HG03565 (cell line): ENCODE results near the gene CNPY4.
"Not testable (repeated sequence)": the region's sequence is repeated elsewhere in the genome, so short reads cannot be mapped to it uniquely, and the experiment has no call there.

Experiments
- ATAC-seq: cut with Tn5 transposase; IDR thresholded peaks from one replicate; pipeline ENCODE4 v1.9.1; 2021; ENCODE audit warnings: mild to moderate bottlenecking, moderate library complexity; ENCODE audit not compliant: unreplicated experiment

CNPY4 gene

DNA sequence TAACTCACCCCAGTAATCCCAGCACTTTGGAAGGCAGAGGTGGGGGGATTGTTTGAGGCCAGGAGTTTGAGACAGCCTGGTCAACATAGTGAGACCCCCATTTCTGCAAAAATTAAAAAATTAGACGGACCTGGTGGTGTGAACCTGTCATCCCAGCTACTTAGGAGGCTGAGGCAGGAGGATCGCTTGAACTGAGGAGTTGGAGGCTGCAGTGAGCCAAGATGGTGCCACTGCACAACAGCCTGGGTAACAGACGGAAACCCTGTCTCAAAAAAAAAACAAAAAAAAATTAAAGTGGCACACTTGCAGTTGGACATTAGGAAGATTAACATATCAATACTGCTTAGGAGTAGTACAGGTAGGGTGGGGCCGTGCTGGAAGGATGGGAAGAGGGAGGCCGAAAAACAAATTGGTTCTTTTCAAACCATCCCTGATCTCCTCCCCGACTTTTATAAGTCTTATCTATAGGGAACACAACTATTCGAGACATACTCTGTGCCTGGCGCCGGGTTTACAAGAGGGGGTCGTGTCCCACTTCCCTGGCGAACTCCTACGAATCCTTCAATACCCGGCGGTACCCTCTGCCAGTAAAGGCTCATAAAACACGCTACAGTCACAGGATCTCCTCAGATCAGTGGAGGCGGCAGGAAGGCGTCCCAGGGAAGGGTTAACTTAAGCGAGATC lies 904 bp upstream of the CNPY4 start:
- no peak for ATAC-seq

DNA sequence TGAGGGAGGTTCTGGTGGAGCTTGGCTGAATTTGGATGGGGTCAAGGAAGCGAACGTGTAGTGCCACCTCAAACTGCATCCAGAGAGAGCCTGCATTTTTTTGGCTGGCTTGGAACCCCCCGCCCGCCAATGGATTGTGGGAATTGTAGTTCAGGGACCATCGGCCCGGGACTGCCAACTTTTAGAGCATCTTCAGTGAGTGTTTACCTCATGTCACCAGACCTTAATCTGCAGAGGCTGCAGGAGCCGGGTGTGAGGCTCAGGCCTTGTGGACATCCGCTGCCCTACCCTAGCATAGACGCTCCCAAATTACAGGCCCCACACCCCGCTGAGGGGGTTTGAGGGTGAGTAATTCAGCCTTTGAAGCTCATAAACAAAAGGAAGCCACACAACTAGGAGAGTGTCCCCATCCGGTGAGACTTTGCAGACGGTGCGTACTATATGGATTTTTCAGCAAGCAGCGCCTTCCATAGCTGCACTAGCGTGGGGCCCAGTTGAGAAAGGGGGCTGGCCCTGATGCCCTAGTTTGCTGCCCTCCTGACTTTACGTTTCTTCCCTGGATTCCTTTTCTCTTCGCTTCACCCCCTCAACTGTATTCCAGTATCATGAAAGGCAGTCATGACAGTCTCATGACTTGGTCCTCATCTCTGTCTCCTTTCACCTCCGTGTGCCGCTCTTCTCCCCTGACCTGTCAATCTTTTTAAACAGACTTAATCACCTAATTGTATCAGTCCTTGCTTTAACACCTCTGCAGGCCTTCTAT lies 717 bp downstream of the CNPY4 start:
- peak; percentile 18 for ATAC-seq

DNA sequence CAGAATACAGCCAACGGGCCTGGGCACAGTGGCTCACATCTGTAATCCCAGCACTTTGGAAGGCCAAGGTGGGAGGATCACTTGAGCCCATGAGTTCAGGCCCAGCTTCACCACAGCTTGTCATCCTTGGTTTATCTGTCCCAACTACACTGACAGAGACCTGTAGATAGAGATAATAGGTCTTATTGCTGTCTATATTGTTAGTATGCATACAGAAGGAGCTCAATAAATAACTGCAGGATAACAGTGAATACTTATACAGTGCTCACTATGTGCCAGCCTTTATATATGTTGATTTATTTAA lies 1.3 kb downstream of the CNPY4 start:
- ATAC-seq, result no peak

- ATAC-seq, result no peak
These were observed 2.6 kb downstream of the CNPY4 start for GRCh38 chr7:100122067-100122466.

GRCh38 chr7:100122568-100122967 lies 3.1 kb downstream of the CNPY4 start:
- ATAC-seq, result no peak

GRCh38 chr7:100124301-100125230 lies 5.1 kb downstream of the CNPY4 start:
- no peak for ATAC-seq

DNA sequence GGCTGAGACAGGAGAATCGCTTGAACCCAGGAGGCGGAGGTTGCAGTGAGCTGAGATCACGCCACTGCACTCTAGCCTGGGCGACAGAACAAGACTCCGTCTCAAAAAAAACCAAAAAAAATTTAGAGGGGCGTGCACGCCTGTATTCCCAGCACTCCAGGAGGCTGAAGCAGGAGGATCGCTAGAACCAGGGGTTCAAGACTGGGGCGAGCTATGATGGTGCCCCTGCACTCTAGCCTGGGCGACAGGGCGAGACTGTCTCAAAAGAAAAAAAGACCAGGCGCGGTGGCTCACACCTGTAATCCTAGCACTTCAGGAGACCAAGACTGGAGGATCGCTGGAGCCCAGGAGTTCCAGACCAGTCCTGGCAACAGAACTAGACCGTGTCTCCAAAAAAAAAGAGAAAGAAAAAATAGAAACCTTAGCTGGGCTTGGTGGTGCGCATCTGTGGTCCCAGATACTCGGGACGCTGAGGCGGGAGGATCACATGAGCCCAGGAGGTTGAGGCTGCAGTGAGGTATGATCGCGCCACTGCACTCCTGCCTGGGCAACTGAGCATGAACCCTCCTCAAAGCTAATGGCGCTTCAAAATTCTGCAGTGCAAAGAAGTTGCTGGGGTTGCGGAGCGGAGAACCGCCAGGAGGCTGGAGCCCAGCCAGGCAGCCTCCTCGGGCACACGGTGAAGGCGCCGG lies 7.0 kb downstream of the CNPY4 start:
- peak; percentile 2 for ATAC-seq

GRCh38 chr7:100126931-100127865 lies 7.8 kb downstream of the CNPY4 start, which contains the start of gene MBLAC1:
Gene MBLAC1, plus strand, starts transcription at chr7:100126967. Its CDS starts 429 bp downstream, at chr7:100127396.
- peak; percentile 42 for ATAC-seq

DNA sequence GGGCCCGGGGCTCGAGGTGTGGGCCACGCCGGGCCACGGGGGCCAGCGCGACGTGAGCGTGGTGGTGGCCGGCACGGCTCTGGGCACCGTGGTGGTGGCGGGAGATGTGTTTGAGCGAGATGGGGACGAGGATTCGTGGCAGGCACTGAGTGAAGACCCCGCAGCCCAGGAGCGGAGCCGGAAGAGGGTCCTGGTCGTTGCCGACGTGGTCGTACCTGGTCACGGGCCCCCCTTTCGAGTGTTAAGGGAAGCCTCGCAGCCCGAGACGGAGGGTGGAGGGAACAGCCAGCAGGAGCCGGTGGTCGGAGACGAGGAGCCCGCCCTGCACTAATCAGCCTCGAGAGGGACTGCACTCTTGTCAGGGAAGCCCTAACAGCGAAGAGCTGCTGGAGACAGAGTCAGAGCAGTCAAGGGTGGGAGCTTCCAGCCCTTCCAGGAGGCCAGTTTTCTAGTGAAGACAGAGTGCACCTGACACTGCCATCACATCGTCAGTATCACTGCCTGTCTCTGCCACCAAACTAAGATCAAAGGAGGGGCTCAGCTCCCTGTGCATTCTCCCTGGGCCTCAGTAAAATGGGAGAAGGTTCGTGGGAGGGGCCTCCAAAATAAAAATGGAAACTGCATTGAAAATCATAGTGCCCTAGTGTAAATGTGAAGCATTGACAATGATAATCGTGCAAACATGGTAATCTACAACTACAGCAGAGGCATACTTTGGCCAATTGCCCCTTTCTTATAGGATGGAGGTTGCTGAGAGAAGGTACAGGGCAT lies 8.6 kb downstream of the CNPY4 start:
- ATAC-seq, result no peak

DNA sequence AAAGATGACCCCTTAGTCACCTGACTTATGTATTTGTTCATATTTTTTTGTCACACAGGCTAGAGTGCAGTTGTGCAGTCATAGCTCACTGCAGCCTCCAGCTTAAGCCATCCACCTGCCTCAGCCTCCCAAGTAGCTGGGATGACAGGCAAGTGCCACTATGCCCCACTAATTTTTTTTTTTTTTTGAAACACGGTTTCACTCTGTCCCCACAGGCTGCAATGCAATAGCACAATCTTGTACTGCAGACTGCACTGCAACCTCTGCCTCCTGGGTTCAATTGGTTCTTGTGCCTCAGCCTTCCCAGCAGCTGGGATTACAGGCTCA lies 9.2 kb downstream of the CNPY4 start:
- no peak for ATAC-seq

GRCh38 chr7:100130220-100130607 lies 10.8 kb downstream of the CNPY4 start:
- not testable (repeated sequence) for ATAC-seq

DNA sequence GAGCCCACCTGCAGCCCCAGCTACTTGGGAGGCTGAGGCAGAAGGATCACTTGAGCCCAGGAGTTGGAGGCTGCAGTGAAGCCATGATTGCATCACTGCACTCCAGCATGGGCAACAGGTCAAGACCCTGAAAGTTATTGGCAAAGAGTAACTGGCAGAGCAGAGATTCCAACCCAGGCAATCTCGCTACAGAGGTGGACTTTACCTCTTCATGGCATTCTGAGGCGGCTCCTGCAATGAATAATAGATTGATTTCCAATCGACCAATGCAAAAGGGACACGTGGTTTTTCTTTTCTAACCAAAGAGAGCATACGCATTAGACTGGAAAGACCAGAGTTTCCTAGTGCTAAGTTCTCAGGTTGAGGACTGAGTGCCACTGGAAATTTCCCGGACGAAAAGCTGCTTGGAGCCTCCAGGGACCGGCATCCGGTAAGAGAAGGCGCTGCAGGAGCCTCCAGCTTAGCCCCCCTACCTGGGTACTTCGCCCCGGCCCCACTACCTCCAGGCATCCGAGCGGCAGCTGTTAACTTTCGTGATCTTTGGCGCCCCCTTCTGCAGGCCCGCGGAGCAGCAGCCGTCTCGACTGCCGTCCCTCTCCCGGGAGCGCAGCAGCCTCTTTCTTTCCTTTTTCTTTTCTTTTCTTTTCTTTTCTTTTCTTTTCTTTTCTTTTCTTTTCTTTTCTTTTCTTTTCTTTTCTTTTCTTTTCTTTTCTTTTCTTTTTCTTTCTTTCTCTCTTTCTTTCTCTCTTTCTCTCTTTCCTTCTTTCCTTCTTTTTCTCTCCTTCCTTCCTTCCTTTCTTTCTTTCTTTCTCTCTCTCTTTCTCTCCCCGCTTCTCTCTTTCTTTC lies 11.4 kb downstream of the CNPY4 start:
- no peak for ATAC-seq

DNA sequence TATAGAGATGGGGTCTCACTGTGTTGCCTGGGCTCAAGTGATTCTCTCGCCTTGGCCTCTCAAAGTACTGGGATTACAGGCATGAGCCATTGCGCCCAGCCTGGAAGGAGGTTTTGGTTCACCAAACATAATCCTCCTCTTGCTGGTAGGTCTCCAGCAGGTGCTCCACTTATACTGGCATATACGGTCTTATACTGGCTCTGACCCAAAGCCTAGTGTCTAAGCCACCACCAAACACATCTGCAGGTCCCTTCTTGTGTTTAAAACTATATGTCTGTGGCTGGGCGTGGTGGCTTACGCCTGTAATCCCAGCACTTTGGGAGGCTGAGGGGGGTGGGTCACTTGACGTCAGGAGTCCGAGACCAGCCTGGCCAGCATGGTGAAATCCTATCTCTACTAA lies 12.7 kb downstream of the CNPY4 start:
- no peak for ATAC-seq

DNA sequence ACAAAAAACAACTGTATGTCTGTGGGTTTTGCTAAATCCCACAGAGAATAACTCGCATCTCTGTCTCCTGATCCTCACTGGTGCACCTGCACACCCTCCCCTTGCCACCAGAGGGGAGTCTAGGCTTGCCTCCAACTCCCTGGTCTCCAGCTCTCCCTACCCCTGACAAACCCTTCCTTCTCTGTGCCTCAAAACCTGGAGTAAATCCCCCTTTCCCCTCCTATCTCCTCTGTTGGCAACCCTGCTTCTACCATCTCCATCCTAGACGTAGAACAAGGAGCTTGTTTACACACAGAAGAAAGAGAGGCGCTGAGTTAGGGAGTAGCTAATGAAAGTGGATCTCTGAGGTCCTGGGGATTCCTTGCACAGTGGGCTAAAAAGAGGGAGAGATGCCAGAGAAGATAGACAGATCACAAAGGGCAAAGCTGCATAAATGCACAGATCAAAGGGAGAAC lies 13.3 kb downstream of the CNPY4 start:
- ATAC-seq, result no peak

DNA sequence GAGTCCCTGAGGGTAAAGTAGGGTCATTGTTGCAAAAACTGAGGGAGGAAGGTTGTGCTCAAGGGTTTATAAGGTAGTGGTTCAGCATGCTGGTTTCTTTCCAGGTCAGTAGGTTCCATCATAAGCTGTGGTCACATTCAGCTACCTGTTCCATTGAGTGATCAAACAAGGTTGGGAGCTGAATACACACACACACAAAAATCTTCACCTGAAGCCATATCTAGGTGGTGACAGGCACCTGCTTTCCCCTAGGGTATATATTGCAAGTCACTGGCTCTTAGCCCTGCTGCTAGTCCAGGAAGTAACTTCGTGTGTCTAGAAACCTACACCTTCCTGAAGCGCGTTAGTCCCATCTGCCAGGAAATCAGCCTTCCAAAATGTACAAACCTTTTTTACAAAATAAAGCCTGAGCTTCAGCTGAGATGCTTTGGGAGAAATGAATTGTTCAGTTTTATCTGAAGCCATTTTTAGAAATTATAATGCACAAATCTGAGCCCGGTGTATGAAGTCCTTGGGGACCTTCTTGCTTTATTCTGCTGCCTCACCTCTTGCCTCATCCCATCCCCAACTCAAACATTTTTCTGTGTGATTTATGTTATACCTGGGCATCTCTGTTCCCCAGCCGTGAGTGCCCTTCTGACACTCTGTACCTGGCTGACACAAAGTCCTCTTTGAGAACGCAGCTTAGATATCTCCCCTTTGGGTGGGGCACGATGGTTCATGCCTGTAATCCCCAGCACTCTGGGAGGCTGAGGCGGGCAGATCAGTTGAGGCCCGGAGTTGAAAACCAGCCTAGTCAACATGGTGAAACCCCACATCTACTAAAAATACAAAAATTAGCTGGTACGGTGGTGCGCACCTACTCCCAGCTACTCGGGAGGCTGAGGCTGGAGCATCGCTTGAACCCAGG lies 18.7 kb downstream of the CNPY4 start:
- no peak for ATAC-seq

- no peak for ATAC-seq
These were observed 22.1 kb downstream of the CNPY4 start for GRCh38 chr7:100141555-100141949.

DNA sequence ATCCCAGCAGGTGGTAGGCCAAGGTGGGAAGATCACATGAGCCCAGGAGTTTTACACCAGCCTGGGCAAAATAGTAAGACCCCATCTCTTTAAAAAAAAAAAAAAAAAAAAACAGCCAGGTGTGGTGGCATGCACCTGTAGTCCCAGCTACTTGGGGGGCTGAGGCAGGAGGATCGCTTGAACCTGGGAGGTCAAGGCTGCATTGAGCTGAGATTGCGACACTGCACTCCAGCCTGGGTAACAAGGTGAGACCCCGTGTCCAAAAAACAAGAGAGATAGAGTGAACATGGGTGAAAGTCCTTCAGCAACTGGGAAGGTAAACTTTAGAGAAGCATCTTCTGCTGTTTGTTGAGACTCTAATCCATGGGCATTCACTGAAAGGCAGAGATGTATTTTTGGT lies 23.0 kb downstream of the CNPY4 start:
- ATAC-seq, result no peak
